Fibroblast of pulmonary artery (primary cell): Measurements from ENCODE around the gene TMEM187.

Experiments
- DNase-seq: peaks from one replicate; pipeline ENCODE4 v3.0.0-alpha.2; 2010; ENCODE audit warnings: low read depth
- H3K4me3 ChIP-seq: replicated peaks from 2 replicates; pipeline ENCODE4 v1.5.1; 2011; ENCODE audit warnings: low read depth, mild to moderate bottlenecking, control low read depth, low read length, moderate library complexity
- CTCF ChIP-seq: IDR thresholded peaks from 2 replicates; pipeline ENCODE4 v1.5.1; 2011; ENCODE audit warnings: mild to moderate bottlenecking, control low read depth, low read length, inconsistent platforms; ENCODE audit errors: missing control alignments

Gene TMEM187

DNA sequence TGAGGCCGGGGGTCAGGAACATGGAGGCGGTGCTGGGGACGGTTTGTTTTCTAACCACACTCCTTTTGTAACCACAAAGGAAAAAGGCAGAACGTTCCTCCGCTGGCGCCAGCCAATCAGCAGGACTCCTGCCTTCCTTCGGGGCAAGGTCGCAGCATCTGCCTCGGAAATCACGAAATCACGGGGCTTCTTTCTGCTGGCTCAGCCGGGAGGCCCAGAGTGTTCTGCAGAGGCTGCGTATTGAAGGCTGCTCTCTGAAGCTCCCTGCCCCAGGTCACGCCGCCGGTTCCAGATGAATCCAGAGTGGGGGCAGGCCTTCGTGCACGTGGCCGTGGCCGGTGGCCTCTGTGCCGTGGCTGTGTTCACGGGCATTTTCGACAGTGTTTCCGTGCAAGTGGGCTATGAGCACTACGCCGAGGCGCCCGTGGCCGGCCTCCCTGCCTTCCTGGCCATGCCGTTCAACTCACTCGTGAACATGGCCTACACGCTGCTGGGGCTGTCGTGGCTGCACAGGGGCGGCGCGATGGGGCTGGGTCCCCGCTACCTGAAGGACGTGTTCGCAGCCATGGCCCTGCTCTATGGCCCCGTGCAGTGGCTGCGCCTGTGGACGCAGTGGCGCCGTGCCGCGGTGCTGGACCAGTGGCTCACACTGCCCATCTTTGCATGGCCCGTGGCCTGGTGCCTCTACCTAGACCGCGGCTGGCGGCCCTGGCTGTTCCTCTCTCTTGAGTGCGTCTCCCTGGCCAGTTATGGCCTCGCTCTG is 9.4 kb downstream of the TMEM187 start:
- no peak for TF ChIP-seq CTCF
- no peak for DNase-seq
- no peak overlapping the region for H3K4me3 ChIP-seq

- no peak for TF ChIP-seq CTCF
- no peak overlapping the region for H3K4me3 ChIP-seq
- DNase-seq = no peak
These were observed 10.8 kb downstream of the TMEM187 start for GRCh38 chrX:153983321-153983801.

- no peak overlapping the region for H3K4me3 ChIP-seq
- no peak for TF ChIP-seq CTCF
- no peak for DNase-seq
These were observed 12.0 kb downstream of the TMEM187 start for GRCh38 chrX:153984351-153985178.

DNA sequence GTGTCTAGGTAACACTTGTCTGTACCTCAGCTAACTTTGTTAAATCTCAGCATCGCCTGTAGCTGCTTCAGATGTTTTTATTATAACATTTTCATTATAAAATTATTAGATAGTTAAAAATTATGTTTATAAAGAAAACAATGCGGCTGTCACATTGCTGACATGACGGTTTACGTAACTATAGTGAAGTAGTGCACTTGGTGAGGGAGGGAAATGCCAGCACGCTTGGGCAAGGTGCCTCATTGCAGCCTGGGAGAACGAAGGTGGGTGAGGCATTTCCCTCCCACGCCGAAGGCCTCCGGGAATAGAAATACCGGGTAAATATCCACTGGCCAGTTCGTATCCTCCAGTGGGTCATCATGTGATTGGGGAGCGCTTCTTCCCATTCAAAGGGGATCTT is 15.9 kb downstream of the TMEM187 start:
- TF ChIP-seq CTCF = no peak
- no peak overlapping the region for H3K4me3 ChIP-seq
- DNase-seq = no peak

- H3K4me3 ChIP-seq = no peak overlapping the region
- no peak for DNase-seq
- TF ChIP-seq CTCF = no peak
These were observed 17.6 kb downstream of the TMEM187 start for GRCh38 chrX:153989973-153990655.

DNA sequence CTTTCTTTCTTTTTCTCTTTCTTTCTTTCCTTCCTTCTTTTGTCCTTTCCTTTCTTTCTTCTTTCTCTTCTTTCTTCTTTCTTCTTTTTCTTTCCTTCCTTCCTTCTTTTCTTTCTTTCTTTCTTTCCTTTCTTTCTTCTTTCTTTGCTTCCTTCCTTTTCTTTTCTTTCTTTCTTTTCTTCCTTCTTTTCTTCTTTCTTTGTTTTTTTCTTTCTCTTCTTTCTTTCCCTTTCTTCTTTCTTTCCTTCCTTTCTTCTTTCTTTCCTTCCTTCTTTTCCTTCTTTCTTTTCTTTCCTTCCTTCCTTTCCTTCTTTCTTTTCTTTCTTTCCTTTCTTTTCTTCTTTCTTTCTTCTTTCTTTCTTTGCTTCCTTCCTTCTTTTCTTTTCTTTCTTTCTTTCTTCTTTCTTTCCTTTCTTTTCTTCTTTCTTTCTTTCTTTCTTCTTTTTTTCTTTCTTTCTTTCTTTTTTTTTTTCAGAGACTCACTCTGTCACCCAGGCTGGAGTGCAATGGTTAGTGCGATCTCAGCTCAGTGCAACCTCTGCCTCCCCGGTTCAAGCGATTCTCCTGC is 18.5 kb downstream of the TMEM187 start:
- no peak for TF ChIP-seq CTCF
- no peak overlapping the region for H3K4me3 ChIP-seq
- no peak for DNase-seq
